HEK293 (cell line): ENCODE results near the gene RB1.
A peak's percentile ranks its signal among the peaks of the same experiment; 100 is the strongest.
"Not testable (repeated sequence)": the region's sequence is repeated elsewhere in the genome, so short reads cannot be mapped to it uniquely, and the experiment has no call there.

Experiments
- CTCF ChIA-PET: fragments of 350-600 bp; formaldehyde crosslinking; extraction: SDS; loops from one replicate; lab custom pipeline; 2021; ENCODE audit warnings: antibody characterized with exemption; lab: Yijun Ruan, JAX
- POLR2A ChIA-PET: fragments of 300-600 bp; formaldehyde crosslinking; extraction: SDS; loops from one replicate; lab custom pipeline; 2020; ENCODE audit warnings: antibody characterized with exemption, inconsistent platforms; lab: Yijun Ruan, JAX
- H3K27ac ChIP-seq: fragments of 200-500 bp; sonication (Bioruptor generic); 2 replicates; pipeline ENCODE4 v1.5.1; 2014; ENCODE audit warnings: low read depth, low read length, control low read depth, inconsistent platforms; ENCODE audit errors: extremely low read depth
- H3K36me3 ChIP-seq, 2 experiments: fragments of 200-500 bp in 1 of 2; sonication (Bioruptor generic) in 1 of 2; 1 replicate in 1 of 2; 2 replicates in 1 of 2; pipeline ENCODE4 v1.5.1; 2014 to 2017; ENCODE audit warnings: inconsistent platforms in 2 of 2, low read length in 2 of 2; ENCODE audit not compliant: control insufficient read depth in 2 of 2, insufficient read depth in 1 of 2
- H3K4me1 ChIP-seq: fragments of 200-500 bp; sonication (Bioruptor generic); 2 replicates; pipeline ENCODE4 v1.5.1; 2014; ENCODE audit warnings: mild to moderate bottlenecking, low read length, inconsistent platforms; ENCODE audit not compliant: control insufficient read depth, insufficient read depth
- H3K4me3 ChIP-seq: 2 replicates; pipeline ENCODE4 v1.5.1; 2011; ENCODE audit warnings: low read depth, mild to moderate bottlenecking, control low read depth, low read length, moderate library complexity
- H3K9me3 ChIP-seq: fragments of 200-500 bp; sonication (Bioruptor generic); 2 replicates; pipeline ENCODE4 v1.5.1; 2014; ENCODE audit warnings: low read depth, low read length, inconsistent platforms; ENCODE audit not compliant: control insufficient read depth, insufficient read depth
- GFI1B ChIP-seq: fragments of 450-650 bp; formaldehyde crosslinking; IDR thresholded peaks from 2 replicates; pipeline ENCODE4 v1.5.1; 2016; ENCODE audit warnings: missing biosample characterization, missing genetic modification characterization
- GLIS1 ChIP-seq: fragments of 450-650 bp; formaldehyde crosslinking; IDR thresholded peaks from 2 replicates; pipeline ENCODE4 v1.5.1; 2016; ENCODE audit warnings: missing biosample characterization, missing genetic modification characterization
- HOXA7 ChIP-seq: sonication (generic); formaldehyde crosslinking; IDR thresholded peaks from 2 replicates; pipeline ENCODE4 v1.8.1; 2022; ENCODE audit warnings: missing genetic modification reagents, borderline replicate concordance
- HOXC10 ChIP-seq: sonication (generic); formaldehyde crosslinking; IDR thresholded peaks from 2 replicates; pipeline ENCODE4 v1.8.1; 2023; ENCODE audit warnings: mild to moderate bottlenecking, missing genetic modification reagents
- KLF9 ChIP-seq: fragments of 450-650 bp; formaldehyde crosslinking; IDR thresholded peaks from 2 replicates; pipeline ENCODE4 v1.5.1; 2016; ENCODE audit warnings: missing biosample characterization, missing genetic modification characterization, low read depth
- MYNN ChIP-seq: fragments of 450-650 bp; formaldehyde crosslinking; IDR thresholded peaks from 2 replicates; pipeline ENCODE4 v1.5.1; 2016; ENCODE audit warnings: missing biosample characterization, missing genetic modification characterization, borderline replicate concordance
- MZF1 ChIP-seq: fragments of 450-650 bp; formaldehyde crosslinking; IDR thresholded peaks from 2 replicates; pipeline ENCODE4 v1.5.1; 2017; ENCODE audit warnings: missing biosample characterization, missing genetic modification characterization, borderline replicate concordance
- PATZ1 ChIP-seq: fragments of 450-650 bp; formaldehyde crosslinking; IDR thresholded peaks from 2 replicates; pipeline ENCODE4 v1.5.1; 2016; ENCODE audit warnings: missing biosample characterization, missing genetic modification characterization
- SP2 ChIP-seq: fragments of 450-650 bp; formaldehyde crosslinking; IDR thresholded peaks from 2 replicates; pipeline ENCODE4 v1.5.1; 2016; ENCODE audit warnings: missing biosample characterization, missing genetic modification characterization
- SP7 ChIP-seq: fragments of 450-650 bp; formaldehyde crosslinking; IDR thresholded peaks from 2 replicates; pipeline ENCODE4 v1.5.1; 2016; ENCODE audit warnings: missing biosample characterization, missing genetic modification characterization
- TCF7L2 ChIP-seq: IDR thresholded peaks from 2 replicates; pipeline ENCODE4 v1.6.1; 2011; ENCODE audit warnings: low read depth, mild to moderate bottlenecking, inconsistent platforms, low read length, moderate library complexity, borderline replicate concordance
- TRIM28 ChIP-seq: IDR thresholded peaks from 2 replicates; pipeline ENCODE4 v1.6.1; 2011; ENCODE audit warnings: low read length, control low read depth, borderline replicate concordance
- ZEB2 ChIP-seq: fragments of 450-650 bp; formaldehyde crosslinking; IDR thresholded peaks from 2 replicates; pipeline ENCODE4 v1.5.1; 2016; ENCODE audit warnings: missing biosample characterization, missing genetic modification characterization
- ZFP3 ChIP-seq: fragments of 450-650 bp; formaldehyde crosslinking; IDR thresholded peaks from 2 replicates; pipeline ENCODE4 v1.5.1; 2016; ENCODE audit warnings: low read depth, missing biosample characterization, missing genetic modification characterization
- ZNF146 ChIP-seq: fragments of 450-650 bp; formaldehyde crosslinking; IDR thresholded peaks from 2 replicates; pipeline ENCODE4 v1.5.1; 2016; ENCODE audit warnings: missing biosample characterization, missing genetic modification characterization
- ZNF239 ChIP-seq: fragments of 450-650 bp; formaldehyde crosslinking; IDR thresholded peaks from 2 replicates; pipeline ENCODE4 v1.5.1; 2016; ENCODE audit warnings: missing biosample characterization, missing genetic modification characterization
- ZNF311 ChIP-seq: fragments of 450-650 bp; formaldehyde crosslinking; IDR thresholded peaks from 2 replicates; pipeline ENCODE4 v1.5.1; 2017; ENCODE audit warnings: missing biosample characterization, missing genetic modification characterization, borderline replicate concordance
- ZNF423 ChIP-seq: fragments of 450-650 bp; formaldehyde crosslinking; IDR thresholded peaks from 2 replicates; pipeline ENCODE4 v1.5.1; 2016; ENCODE audit warnings: missing biosample characterization, missing genetic modification characterization
- ZNF514 ChIP-seq: fragments of 450-650 bp; formaldehyde crosslinking; IDR thresholded peaks from 2 replicates; pipeline ENCODE4 v1.5.1; 2016; ENCODE audit warnings: missing biosample characterization, missing genetic modification characterization
- ZNF530 ChIP-seq: fragments of 450-650 bp; formaldehyde crosslinking; IDR thresholded peaks from 2 replicates; pipeline ENCODE4 v1.5.1; 2016; ENCODE audit warnings: low read depth, missing biosample characterization, missing genetic modification characterization
- ZNF558 ChIP-seq: fragments of 450-650 bp; formaldehyde crosslinking; IDR thresholded peaks from 2 replicates; pipeline ENCODE4 v1.5.1; 2016; ENCODE audit warnings: missing biosample characterization, missing genetic modification characterization
- ZNF600 ChIP-seq: fragments of 450-650 bp; formaldehyde crosslinking; IDR thresholded peaks from 2 replicates; pipeline ENCODE4 v1.5.1; 2016; ENCODE audit warnings: missing biosample characterization, missing genetic modification characterization
- ZNF692 ChIP-seq: fragments of 450-650 bp; formaldehyde crosslinking; IDR thresholded peaks from 2 replicates; pipeline ENCODE4 v1.5.1; 2016; ENCODE audit warnings: missing biosample characterization, missing genetic modification characterization
- TF ChIP-seq, protein P1 (sequence below): fragments of 450-650 bp; formaldehyde crosslinking; IDR thresholded peaks from 2 replicates; pipeline ENCODE4 v1.5.1; 2016; ENCODE audit warnings: missing biosample characterization, missing genetic modification characterization, low read depth
- TF ChIP-seq, protein P2 (sequence below): fragments of 450-650 bp; formaldehyde crosslinking; IDR thresholded peaks from 2 replicates; pipeline ENCODE4 v1.5.1; 2016; ENCODE audit warnings: missing biosample characterization, missing genetic modification characterization
- TF ChIP-seq, protein P3 (sequence below): fragments of 450-650 bp; formaldehyde crosslinking; IDR thresholded peaks from 2 replicates; pipeline ENCODE4 v1.5.1; 2017; ENCODE audit warnings: missing biosample characterization, missing genetic modification characterization

Gene RB1

GRCh38 chr13:48355524-48355923 is 52.0 kb downstream of the RB1 start:
- POLR2A ChIA-PET, H3K4me1 ChIP-seq, H3K9me3 ChIP-seq, H3K4me3 ChIP-seq, H3K36me3 ChIP-seq, CTCF ChIA-PET, H3K27ac ChIP-seq: not testable (repeated sequence)
- TF ChIP-seq ZNF146 (tag by site-specific recombination) = peak; percentile 83

- POLR2A ChIA-PET = no interaction called here
- no peaks in the 10 kb centered on the region for H3K9me3 ChIP-seq
- no peaks in the 10 kb centered on the region; a peak in 1 of 3 replicates for H3K36me3 ChIP-seq
- no peaks in the 10 kb centered on the region for H3K4me1 ChIP-seq
- TF ChIP-seq TRIM28 = no peak
- no peak for TF ChIP-seq HOXC10 (CRISPR knock-in tag)
- TF ChIP-seq, protein P1, sequence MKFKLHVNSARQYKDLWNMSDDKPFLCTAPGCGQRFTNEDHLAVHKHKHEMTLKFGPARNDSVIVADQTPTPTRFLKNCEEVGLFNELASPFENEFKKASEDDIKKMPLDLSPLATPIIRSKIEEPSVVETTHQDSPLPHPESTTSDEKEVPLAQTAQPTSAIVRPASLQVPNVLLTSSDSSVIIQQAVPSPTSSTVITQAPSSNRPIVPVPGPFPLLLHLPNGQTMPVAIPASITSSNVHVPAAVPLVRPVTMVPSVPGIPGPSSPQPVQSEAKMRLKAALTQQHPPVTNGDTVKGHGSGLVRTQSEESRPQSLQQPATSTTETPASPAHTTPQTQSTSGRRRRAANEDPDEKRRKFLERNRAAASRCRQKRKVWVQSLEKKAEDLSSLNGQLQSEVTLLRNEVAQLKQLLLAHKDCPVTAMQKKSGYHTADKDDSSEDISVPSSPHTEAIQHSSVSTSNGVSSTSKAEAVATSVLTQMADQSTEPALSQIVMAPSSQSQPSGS (tag by site-specific recombination) = no peak
- TF ChIP-seq ZFP3 (tag by site-specific recombination) = no peak
- TF ChIP-seq, protein P2, sequence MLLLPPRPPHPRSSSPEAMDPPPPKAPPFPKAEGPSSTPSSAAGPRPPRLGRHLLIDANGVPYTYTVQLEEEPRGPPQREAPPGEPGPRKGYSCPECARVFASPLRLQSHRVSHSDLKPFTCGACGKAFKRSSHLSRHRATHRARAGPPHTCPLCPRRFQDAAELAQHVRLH (tag by site-specific recombination) = no peak
- TF ChIP-seq ZNF239 (tag by site-specific recombination) = no peak
- no peak for TF ChIP-seq ZNF600 (tag by site-specific recombination)
- TF ChIP-seq SP2 (tag by site-specific recombination) = no peak
- no peak for TF ChIP-seq ZNF514 (tag by site-specific recombination)
- no peak for TF ChIP-seq ZEB2 (tag by site-specific recombination)
- TF ChIP-seq TCF7L2 = no peak
- TF ChIP-seq SP7 (tag by site-specific recombination) = no peak
- TF ChIP-seq, protein P3, sequence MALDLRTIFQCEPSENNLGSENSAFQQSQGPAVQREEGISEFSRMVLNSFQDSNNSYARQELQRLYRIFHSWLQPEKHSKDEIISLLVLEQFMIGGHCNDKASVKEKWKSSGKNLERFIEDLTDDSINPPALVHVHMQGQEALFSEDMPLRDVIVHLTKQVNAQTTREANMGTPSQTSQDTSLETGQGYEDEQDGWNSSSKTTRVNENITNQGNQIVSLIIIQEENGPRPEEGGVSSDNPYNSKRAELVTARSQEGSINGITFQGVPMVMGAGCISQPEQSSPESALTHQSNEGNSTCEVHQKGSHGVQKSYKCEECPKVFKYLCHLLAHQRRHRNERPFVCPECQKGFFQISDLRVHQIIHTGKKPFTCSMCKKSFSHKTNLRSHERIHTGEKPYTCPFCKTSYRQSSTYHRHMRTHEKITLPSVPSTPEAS = no peak
- CTCF ChIA-PET = interaction anchor here (0.7 kb wide), 1 partner anchor 161 kb away, joined by 4 read pairs; no protein-coding TSS in a partner anchor
- H3K27ac ChIP-seq = no peak overlapping the region
- H3K4me3 ChIP-seq = no peak overlapping the region
Observed at GRCh38 chr13:48356750-48357149, 53.2 kb downstream of the RB1 start.

DNA sequence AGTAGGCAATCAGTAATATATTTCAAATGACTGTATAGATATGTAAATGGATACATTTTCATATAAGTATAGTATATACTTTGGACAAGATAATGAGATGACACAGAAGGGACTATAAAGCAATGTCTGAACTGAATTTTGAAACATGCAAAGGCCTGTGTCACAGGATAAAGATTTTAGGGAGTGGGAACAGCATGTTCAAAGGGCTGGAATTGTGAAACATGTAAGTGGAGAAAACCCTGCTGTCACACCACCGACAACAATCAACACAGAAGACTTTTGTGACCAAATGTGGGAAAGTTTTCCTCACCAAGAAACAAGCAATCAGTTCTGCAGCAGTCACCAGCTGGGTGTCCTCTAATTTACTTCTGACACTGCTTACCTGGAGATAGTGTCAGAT is 66.4 kb downstream of the RB1 start:
- CTCF ChIA-PET = no interaction called here
- no peak for TF ChIP-seq ZNF311 (tag by site-specific recombination)
- no peak for TF ChIP-seq GFI1B (tag by site-specific recombination)
- no peak for TF ChIP-seq MZF1 (tag by site-specific recombination)
- TF ChIP-seq ZNF423 (tag by site-specific recombination) = no peak
- TF ChIP-seq GLIS1 (tag by site-specific recombination) = no peak
- no peak for TF ChIP-seq PATZ1 (tag by site-specific recombination)
- TF ChIP-seq HOXA7 (CRISPR knock-in tag) = no peak
- no peak for TF ChIP-seq MYNN (tag by site-specific recombination)
- no peak for TF ChIP-seq ZNF692 (tag by site-specific recombination)
- TF ChIP-seq KLF9 (tag by site-specific recombination) = no peak
- TF ChIP-seq ZNF558 (tag by site-specific recombination) = no peak
- no peak for TF ChIP-seq ZNF530 (tag by site-specific recombination)
- POLR2A ChIA-PET = no interaction called here
- Histone ChIP-seq H3K4me1 (no peaks in the 10 kb centered on the region), H3K4me3 (no peak overlapping the region), H3K36me3 (peaks cover 4 to 18% of the 10 kb centered on the region in 2 experiments), H3K9me3 (no peaks in the 10 kb centered on the region), H3K27ac (no peak overlapping the region)
